ENCODE results near the gene PELI1.
A peak's percentile ranks its signal among the peaks of the same experiment; 100 is the strongest.
"Not testable (repeated sequence)": the region's sequence is repeated elsewhere in the genome, so short reads cannot be mapped to it uniquely, and the experiment has no call there.

Gene PELI1

DNA sequence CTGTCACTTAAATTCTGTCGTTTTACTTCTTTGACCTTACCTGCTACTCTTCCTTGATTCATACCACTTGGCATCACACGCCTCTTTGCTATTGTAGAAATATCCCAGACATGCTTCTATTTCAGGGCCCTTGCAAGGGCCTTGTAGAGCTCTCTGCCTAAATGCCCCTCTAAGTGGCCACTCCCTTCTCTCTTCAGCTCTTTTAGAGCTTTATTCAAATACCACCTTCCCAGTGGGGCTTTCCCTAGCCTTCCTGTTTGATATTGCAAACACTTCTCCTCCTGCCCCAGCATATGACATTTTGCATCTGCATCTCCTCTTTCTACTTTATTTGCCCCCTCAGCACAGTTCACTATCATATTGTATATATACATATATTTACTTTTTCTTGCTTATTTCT, 54.0 kb downstream of the PELI1 start:
- H3K4me1 ChIP-seq (ENCODE audit: control insufficient read depth, insufficient read depth, low read length, poor library complexity, severe bottlenecking) = no peaks in the 10 kb centered on the region

DNA sequence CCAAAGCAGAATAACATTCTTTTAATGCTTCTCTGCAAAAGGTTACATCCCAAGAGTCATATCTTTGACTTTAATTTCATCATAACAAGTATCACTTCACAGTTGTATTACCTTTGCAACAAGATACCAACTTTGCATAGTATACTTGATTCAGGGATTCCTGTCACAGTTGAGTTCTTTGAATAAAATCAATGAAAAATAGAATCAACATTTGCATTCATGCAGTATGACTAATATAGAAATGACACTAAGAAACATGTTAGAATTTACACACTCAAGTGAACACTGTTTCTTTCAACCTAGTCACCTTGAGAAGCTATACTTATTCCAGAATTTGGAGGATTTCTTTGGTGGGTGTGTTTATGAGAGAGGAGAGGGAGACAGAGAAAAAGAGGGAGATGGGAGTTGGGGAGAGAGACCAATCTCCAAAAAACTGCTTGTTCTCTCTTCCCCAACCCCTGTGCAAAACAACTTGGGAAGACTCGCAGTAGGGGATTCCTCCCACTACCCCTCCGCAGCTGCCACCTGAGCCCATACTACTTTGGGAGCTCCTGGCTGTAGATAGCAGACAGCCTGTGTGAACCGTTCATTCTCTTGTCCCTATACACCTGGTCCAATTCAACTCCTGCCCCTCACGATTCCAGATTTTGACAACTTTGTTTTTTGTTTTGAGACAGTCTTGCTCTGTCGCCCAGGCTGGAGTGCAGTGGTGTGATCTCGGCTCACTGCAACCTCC, 57.7 kb downstream of the PELI1 start:
- H3K4me1 ChIP-seq (ENCODE audit: control insufficient read depth, insufficient read depth, low read length, poor library complexity, severe bottlenecking) = peaks cover 3% of the 10 kb centered on the region
- H3K27ac ChIP-seq (ENCODE audit: low read depth, low read length, severe bottlenecking) = no peak overlapping the region
- H3K36me3 ChIP-seq (ENCODE audit: control insufficient read depth, insufficient read depth, low read length) = peaks cover 12% of the 10 kb centered on the region
- H3K4me3 ChIP-seq (ENCODE audit: extremely low read depth, insufficient read depth, low read length, poor library complexity, severe bottlenecking) = no peak overlapping the region
- H3K9me3 ChIP-seq (ENCODE audit: control insufficient read depth, low read length) = no peaks in the 10 kb centered on the region
- WGBS, 2 experiments (ENCODE audit: insufficient coverage in 2 of 2) = 88 to 91% methylated on average over 6 of the region's 6 CpGs

More for the DNA sequence above, 54.0 kb downstream of the PELI1 start:
- no peaks in the 10 kb centered on the region for H3K9me3 ChIP-seq (ENCODE audit: control insufficient read depth, low read length)
- H3K27ac ChIP-seq (ENCODE audit: low read depth, low read length, severe bottlenecking) = no peak overlapping the region
- 95 to 100% methylated on average over 2 of the region's 2 CpGs for WGBS, 2 experiments (ENCODE audit: insufficient coverage in 2 of 2)
- no peak overlapping the region for H3K4me3 ChIP-seq (ENCODE audit: extremely low read depth, insufficient read depth, low read length, poor library complexity, severe bottlenecking)
- peaks cover 34% of the 10 kb centered on the region for H3K36me3 ChIP-seq (ENCODE audit: control insufficient read depth, insufficient read depth, low read length)

GRCh38 chr2:64085936-64086335, 58.3 kb downstream of the PELI1 start:
- Histone ChIP-seq H3K4me3 (ENCODE audit: extremely low read depth, insufficient read depth, low read length, poor library complexity, severe bottlenecking) (no peak overlapping the region), H3K4me1 (ENCODE audit: control insufficient read depth, insufficient read depth, low read length, poor library complexity, severe bottlenecking) (peaks cover 3% of the 10 kb centered on the region), H3K36me3 (ENCODE audit: control insufficient read depth, insufficient read depth, low read length) (peaks cover 7% of the 10 kb centered on the region), H3K27ac (ENCODE audit: low read depth, low read length, severe bottlenecking) (no peak overlapping the region), H3K9me3 (ENCODE audit: control insufficient read depth, low read length) (no peaks in the 10 kb centered on the region)
- no CpG with 5 or more reads among the region's 2 CpGs for WGBS, 2 experiments (ENCODE audit: insufficient coverage in 2 of 2)

- Histone ChIP-seq H3K4me3 (ENCODE audit: extremely low read depth, insufficient read depth, low read length, poor library complexity, severe bottlenecking) (no peak overlapping the region), H3K27ac (ENCODE audit: low read depth, low read length, severe bottlenecking) (no peak overlapping the region), H3K36me3 (ENCODE audit: control insufficient read depth, insufficient read depth, low read length) (no peaks in the 10 kb centered on the region), H3K9me3 (ENCODE audit: control insufficient read depth, low read length) (no peaks in the 10 kb centered on the region), H3K4me1 (ENCODE audit: control insufficient read depth, insufficient read depth, low read length, poor library complexity, severe bottlenecking) (peaks cover 3% of the 10 kb centered on the region)
- 93 to 99% methylated on average over 5 to 6 of the region's 8 CpGs for WGBS, 2 experiments (ENCODE audit: insufficient coverage in 2 of 2)
These were observed 63.2 kb downstream of the PELI1 start for GRCh38 chr2:64081046-64081445.

DNA sequence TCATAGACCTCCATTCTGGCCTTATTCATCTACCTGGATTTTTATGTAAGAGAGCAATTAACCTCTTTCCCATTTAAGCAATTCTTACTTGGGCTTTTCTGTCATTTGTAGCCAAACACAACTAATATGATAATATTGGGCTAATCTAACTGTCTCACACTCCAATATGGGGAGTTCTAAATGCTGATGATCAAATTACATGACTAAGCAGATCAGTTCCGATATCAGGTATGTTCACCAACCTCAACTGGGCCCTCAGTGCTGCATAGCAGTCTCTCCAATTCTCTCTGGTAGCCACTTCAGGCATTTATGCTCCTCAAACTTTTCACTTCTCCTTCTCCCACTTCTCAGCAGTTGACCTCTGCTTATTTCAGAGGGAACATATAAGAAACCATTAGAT, 64.0 kb downstream of the PELI1 start:
- no peak overlapping the region for H3K4me3 ChIP-seq (ENCODE audit: extremely low read depth, insufficient read depth, low read length, poor library complexity, severe bottlenecking)

GRCh38 chr2:64079688-64080087, 64.5 kb downstream of the PELI1 start:
- WGBS, 2 experiments (ENCODE audit: insufficient coverage in 2 of 2) = 82 to 97% methylated on average over 4 to 5 of the region's 6 CpGs
- not testable (repeated sequence) for H3K4me3 ChIP-seq (ENCODE audit: extremely low read depth, insufficient read depth, low read length, poor library complexity, severe bottlenecking); H3K27ac ChIP-seq (ENCODE audit: low read depth, low read length, severe bottlenecking); H3K36me3 ChIP-seq (ENCODE audit: control insufficient read depth, insufficient read depth, low read length); H3K9me3 ChIP-seq (ENCODE audit: control insufficient read depth, low read length); H3K4me1 ChIP-seq (ENCODE audit: control insufficient read depth, insufficient read depth, low read length, poor library complexity, severe bottlenecking)

More for the DNA sequence above, 64.0 kb downstream of the PELI1 start:
- Histone ChIP-seq H3K27ac (ENCODE audit: low read depth, low read length, severe bottlenecking) (no peak overlapping the region), H3K4me1 (ENCODE audit: control insufficient read depth, insufficient read depth, low read length, poor library complexity, severe bottlenecking) (peaks cover 3% of the 10 kb centered on the region), H3K36me3 (ENCODE audit: control insufficient read depth, insufficient read depth, low read length) (no peaks in the 10 kb centered on the region), H3K9me3 (ENCODE audit: control insufficient read depth, low read length) (no peaks in the 10 kb centered on the region)
- WGBS, 2 experiments (ENCODE audit: insufficient coverage in 2 of 2) = 100% methylated on average over 1 of the region's 1 CpG

DNA sequence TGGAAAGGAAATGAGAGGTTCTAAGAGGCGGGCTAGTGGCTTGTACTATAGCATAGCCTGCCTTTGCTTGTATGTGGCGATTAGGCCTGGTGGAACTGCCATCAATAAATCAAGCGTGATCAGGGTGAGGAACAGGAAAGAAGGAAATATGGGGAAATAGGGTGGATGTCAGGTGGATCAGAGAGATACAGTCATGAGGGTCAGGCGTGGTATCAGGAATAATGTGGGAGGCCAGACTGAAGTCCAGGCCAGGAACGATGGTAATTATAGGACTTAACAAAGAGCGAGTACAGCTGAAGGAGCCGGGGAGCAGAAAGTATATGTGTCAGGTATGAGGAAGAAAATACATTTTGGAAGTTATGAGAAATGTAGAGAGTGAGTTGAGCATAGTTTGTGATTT, 67.4 kb downstream of the PELI1 start:
- 92 to 98% methylated on average over 7 of the region's 7 CpGs for WGBS, 2 experiments (ENCODE audit: insufficient coverage in 2 of 2)
- H3K36me3 ChIP-seq (ENCODE audit: control insufficient read depth, insufficient read depth, low read length); H3K27ac ChIP-seq (ENCODE audit: low read depth, low read length, severe bottlenecking): not testable (repeated sequence)

DNA sequence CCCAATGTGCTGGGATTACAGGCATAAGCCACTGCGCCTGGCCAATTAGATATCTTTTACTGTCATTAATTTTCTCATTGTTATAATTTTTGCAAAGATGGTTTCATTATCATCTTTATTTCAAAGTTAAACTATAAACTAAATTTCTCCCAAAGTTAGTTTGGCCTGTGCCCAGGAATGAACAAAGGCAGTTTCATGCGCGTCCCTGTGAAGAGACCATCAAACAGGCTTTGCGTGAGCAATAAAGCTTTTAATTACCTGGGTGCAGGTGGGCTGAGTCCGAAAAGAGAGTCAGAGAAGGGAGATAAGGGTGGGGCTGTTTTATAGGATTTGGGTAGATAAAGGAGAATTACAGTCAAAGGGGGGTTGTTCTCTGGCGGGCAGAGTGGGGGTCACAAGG, 69.6 kb downstream of the PELI1 start:
- H3K9me3 ChIP-seq (ENCODE audit: control insufficient read depth, low read length); H3K4me1 ChIP-seq (ENCODE audit: control insufficient read depth, insufficient read depth, low read length, poor library complexity, severe bottlenecking); H3K4me3 ChIP-seq (ENCODE audit: extremely low read depth, insufficient read depth, low read length, poor library complexity, severe bottlenecking); H3K27ac ChIP-seq (ENCODE audit: low read depth, low read length, severe bottlenecking); H3K36me3 ChIP-seq (ENCODE audit: control insufficient read depth, insufficient read depth, low read length): not testable (repeated sequence)
- 87 to 90% methylated on average over 3 to 4 of the region's 6 CpGs for WGBS, 2 experiments (ENCODE audit: insufficient coverage in 2 of 2)

More for the DNA sequence above, 67.4 kb downstream of the PELI1 start:
- not testable (repeated sequence) for H3K4me1 ChIP-seq (ENCODE audit: control insufficient read depth, insufficient read depth, low read length, poor library complexity, severe bottlenecking); H3K9me3 ChIP-seq (ENCODE audit: control insufficient read depth, low read length); H3K4me3 ChIP-seq (ENCODE audit: extremely low read depth, insufficient read depth, low read length, poor library complexity, severe bottlenecking)

- WGBS, 2 experiments (ENCODE audit: insufficient coverage in 2 of 2) = 57 to 67% methylated on average over 1 of the region's 1 CpG
- no peaks in the 10 kb centered on the region for H3K36me3 ChIP-seq (ENCODE audit: control insufficient read depth, insufficient read depth, low read length)
- H3K27ac ChIP-seq (ENCODE audit: low read depth, low read length, severe bottlenecking) = no peak overlapping the region
- no peak overlapping the region for H3K4me3 ChIP-seq (ENCODE audit: extremely low read depth, insufficient read depth, low read length, poor library complexity, severe bottlenecking)
- H3K9me3 ChIP-seq (ENCODE audit: control insufficient read depth, low read length) = no peaks in the 10 kb centered on the region
- H3K4me1 ChIP-seq (ENCODE audit: control insufficient read depth, insufficient read depth, low read length, poor library complexity, severe bottlenecking) = peaks cover 25% of the 10 kb centered on the region
These were observed 76.9 kb downstream of the PELI1 start for GRCh38 chr2:64067326-64067725.

GRCh38 chr2:64065516-64065915, 78.7 kb downstream of the PELI1 start:
- Histone ChIP-seq H3K4me3 (ENCODE audit: extremely low read depth, insufficient read depth, low read length, poor library complexity, severe bottlenecking) (no peak overlapping the region), H3K9me3 (ENCODE audit: control insufficient read depth, low read length) (no peaks in the 10 kb centered on the region), H3K36me3 (ENCODE audit: control insufficient read depth, insufficient read depth, low read length) (no peaks in the 10 kb centered on the region), H3K4me1 (ENCODE audit: control insufficient read depth, insufficient read depth, low read length, poor library complexity, severe bottlenecking) (peaks cover 25% of the 10 kb centered on the region), H3K27ac (ENCODE audit: low read depth, low read length, severe bottlenecking) (no peak overlapping the region)
- 94 to 100% methylated on average over 3 to 6 of the region's 6 CpGs for WGBS, 2 experiments (ENCODE audit: insufficient coverage in 2 of 2)

GRCh38 chr2:64063924-64064331, 80.3 kb downstream of the PELI1 start:
- WGBS, 2 experiments (ENCODE audit: insufficient coverage in 2 of 2) = 70 to 76% methylated on average over 4 of the region's 4 CpGs
- Histone ChIP-seq H3K4me3 (ENCODE audit: extremely low read depth, insufficient read depth, low read length, poor library complexity, severe bottlenecking) (no peak overlapping the region), H3K4me1 (ENCODE audit: control insufficient read depth, insufficient read depth, low read length, poor library complexity, severe bottlenecking) (peaks cover 25% of the 10 kb centered on the region), H3K9me3 (ENCODE audit: control insufficient read depth, low read length) (no peaks in the 10 kb centered on the region), H3K27ac (ENCODE audit: low read depth, low read length, severe bottlenecking) (peak overlapping the region; percentile 89), H3K36me3 (ENCODE audit: control insufficient read depth, insufficient read depth, low read length) (no peaks in the 10 kb centered on the region)
